ENCODE results near the gene KRTAP10-3.
A peak's percentile ranks its signal among the peaks of the same experiment; 100 is the strongest.

KRTAP10-3 gene

GRCh38 chr21:44534688-44535087 lies 23.9 kb downstream of the KRTAP10-3 start:
- TF ChIP-seq CTCF (conservative IDR thresholded peaks at IDR 0.05; ENCODE audit: low read depth) = no peak
- CTCF ChIA-PET = no interaction called here
- no peak for DNase-seq (ENCODE audit: low spot score)
- POLR2A ChIA-PET (ENCODE audit: low non-redundant PET) = no interaction called here
- H3K27ac ChIP-seq = no peak overlapping the region

- POLR2A ChIA-PET (ENCODE audit: low non-redundant PET) = no interaction called here
- no peak for TF ChIP-seq CTCF (conservative IDR thresholded peaks at IDR 0.05; ENCODE audit: low read depth)
- DNase-seq (ENCODE audit: low spot score) = peak; percentile 5
- H3K27ac ChIP-seq = no peak overlapping the region
- CTCF ChIA-PET = no interaction called here
Measured at GRCh38 chr21:44533891-44534627, 24.5 kb downstream of the KRTAP10-3 start.

GRCh38 chr21:44533121-44533890 lies 25.3 kb downstream of the KRTAP10-3 start:
- CTCF ChIA-PET = no interaction called here
- POLR2A ChIA-PET (ENCODE audit: low non-redundant PET) = no interaction called here
- H3K27ac ChIP-seq = no peak overlapping the region
- DNase-seq (ENCODE audit: low spot score) = no peak
- TF ChIP-seq CTCF (conservative IDR thresholded peaks at IDR 0.05; ENCODE audit: low read depth) = no peak

GRCh38 chr21:44532712-44533111 lies 25.9 kb downstream of the KRTAP10-3 start:
- H3K27ac ChIP-seq = no peak overlapping the region
- CTCF ChIA-PET = no interaction called here
- no peak for TF ChIP-seq CTCF (conservative IDR thresholded peaks at IDR 0.05; ENCODE audit: low read depth)
- no peak for DNase-seq (ENCODE audit: low spot score)
- POLR2A ChIA-PET (ENCODE audit: low non-redundant PET) = no interaction called here

GRCh38 chr21:44531606-44532564 lies 26.7 kb downstream of the KRTAP10-3 start:
- no peak for TF ChIP-seq CTCF (conservative IDR thresholded peaks at IDR 0.05; ENCODE audit: low read depth)
- no peak overlapping the region for H3K27ac ChIP-seq
- ChIA-PET POLR2A (ENCODE audit: low non-redundant PET) (no interaction called here), CTCF (no interaction called here)
- DNase-seq (ENCODE audit: low spot score) = no peak

- ChIA-PET POLR2A (ENCODE audit: low non-redundant PET) (no interaction called here), CTCF (no interaction called here)
- no peak for TF ChIP-seq CTCF (conservative IDR thresholded peaks at IDR 0.05; ENCODE audit: low read depth)
- no peak for DNase-seq (ENCODE audit: low spot score)
- no peak overlapping the region for H3K27ac ChIP-seq
Measured at GRCh38 chr21:44530903-44531605, 27.5 kb downstream of the KRTAP10-3 start.

Data from RWPE1 (cell line).